HG02840 (cell line): Measurements from ENCODE around the gene ACTN2.
"Not testable (repeated sequence)": the region's sequence is repeated elsewhere in the genome, so short reads cannot be mapped to it uniquely, and the experiment has no call there.

Experiments
- ATAC-seq: cut with Tn5 transposase; IDR thresholded peaks from one replicate; pipeline ENCODE4 v1.9.1; 2021; ENCODE audit warnings: mild to moderate bottlenecking, moderate library complexity, moderate number of reproducible peaks; ENCODE audit not compliant: unreplicated experiment, low FRiP score

ACTN2 gene

GRCh38 chr1:236685917-236686814, at the start of gene ACTN2:
ACTN2 (plus strand) TSS chr1:236686499; CDS start chr1:236686674, 175 bp downstream.
- peak; percentile 60 for ATAC-seq

GRCh38 chr1:236638945-236639344, 47.4 kb upstream of the ACTN2 start:
- ATAC-seq: no peak

- ATAC-seq: no peak
These were observed 46.6 kb upstream of the ACTN2 start for GRCh38 chr1:236639686-236640085.

- ATAC-seq: no peak
These were observed 43.5 kb upstream of the ACTN2 start for GRCh38 chr1:236642763-236643162.

- ATAC-seq: no peak
These were observed 41.2 kb upstream of the ACTN2 start for GRCh38 chr1:236645016-236645680.

- no peak for ATAC-seq
These were observed 31.8 kb upstream of the ACTN2 start for GRCh38 chr1:236654511-236654910.

GRCh38 chr1:236654957-236655356, 31.3 kb upstream of the ACTN2 start:
- no peak for ATAC-seq

GRCh38 chr1:236657398-236657797, 28.9 kb upstream of the ACTN2 start:
- ATAC-seq: no peak

GRCh38 chr1:236659792-236660587, 26.3 kb upstream of the ACTN2 start:
- no peak for ATAC-seq

- ATAC-seq: no peak
These were observed 22.4 kb upstream of the ACTN2 start for GRCh38 chr1:236663934-236664333.

GRCh38 chr1:236668909-236669308, 17.4 kb upstream of the ACTN2 start:
- ATAC-seq: not testable (repeated sequence)

GRCh38 chr1:236670060-236670459, 16.2 kb upstream of the ACTN2 start:
- ATAC-seq: no peak

- no peak for ATAC-seq
These were observed 12.9 kb upstream of the ACTN2 start for GRCh38 chr1:236673289-236673919.

- no peak for ATAC-seq
These were observed 8.6 kb upstream of the ACTN2 start for GRCh38 chr1:236677641-236678235.

- no peak for ATAC-seq
These were observed 5.1 kb upstream of the ACTN2 start for GRCh38 chr1:236681219-236681618.

GRCh38 chr1:236685205-236685916, 938 bp upstream of the ACTN2 start:
- no peak for ATAC-seq

- peak; percentile 15 for ATAC-seq
These were observed 489 bp downstream of the ACTN2 start for GRCh38 chr1:236686815-236687160.

GRCh38 chr1:236687273-236687672, 974 bp downstream of the ACTN2 start:
- no peak for ATAC-seq

- no peak for ATAC-seq
These were observed 2.4 kb downstream of the ACTN2 start for GRCh38 chr1:236688705-236689104.
